Activated B cell treated with CpG ODN at 0.5 μM for 24 hours (primary cell): ENCODE measurements around the gene TFPT. TPM values are rescaled to one million over a fixed set of nuclear protein-coding genes. Genes with fewer than 3 reads are reported as not detected.

Experiments
- ATAC-seq: fragments of 200-7000 bp; cut with Tn5 transposase; one replicate; pipeline ENCODE4 v1.10.0; 2021; ENCODE audit warnings: low read depth, mild to moderate bottlenecking, moderate library complexity
- CTCF ChIA-PET: fragments of 350-600 bp; sonication (Branson Sonifier 250); formaldehyde crosslinking; loops from one replicate; lab custom pipeline; 2021; ENCODE audit warnings: antibody characterized with exemption; lab: Charles Lee
- POLR2A ChIA-PET: fragments of 350-600 bp; sonication (Branson Sonifier 250); formaldehyde crosslinking; loops from one replicate; lab custom pipeline; 2021; ENCODE audit warnings: antibody characterized with exemption; lab: Charles Lee
- DNase-seq: peaks from one replicate; pipeline ENCODE4 v3.0.0; 2022
- H3K27ac Mint-ChIP-seq: one replicate; pipeline ENCODE4 v1.8.0; 2020; ENCODE audit warnings: mixed read lengths
- H3K27me3 Mint-ChIP-seq: one replicate; pipeline ENCODE4 v1.8.0; 2021; ENCODE audit warnings: mixed read lengths
- H3K36me3 Mint-ChIP-seq: one replicate; pipeline ENCODE4 v1.8.0; 2021; ENCODE audit warnings: low read depth, mixed read lengths
- H3K4me1 Mint-ChIP-seq: one replicate; pipeline ENCODE4 v1.8.0; 2021; ENCODE audit warnings: mixed read lengths
- H3K4me3 Mint-ChIP-seq: one replicate; pipeline ENCODE4 v1.8.0; 2020; ENCODE audit warnings: mild to moderate bottlenecking, mixed read lengths
- H3K9me3 Mint-ChIP-seq: one replicate; pipeline ENCODE4 v1.8.0; 2020; ENCODE audit warnings: mixed read lengths
- intact Hi-C: fragments of 100-400 bp; cut with micrococcal nuclease; formaldehyde crosslinking; loops from one replicate; pipeline ENCODE4 v1.15.1; 2024
- total RNA-seq: library from RNA; stranded (reverse); gene quantifications from 2 replicates; pipeline ENCODE4 v1.2.3, GENCODE V29; 2022
- TF ChIP-seq, protein P1 (sequence below): fragments of 200-600 bp; IDR thresholded peaks from one replicate; pipeline ENCODE4 v1.8.0; 2022; ENCODE audit warnings: antibody characterized with exemption, mild to moderate bottlenecking

Gene TFPT
- total RNA-seq, 1 donor from 2014 or later, result 17.9 TPM

DNA sequence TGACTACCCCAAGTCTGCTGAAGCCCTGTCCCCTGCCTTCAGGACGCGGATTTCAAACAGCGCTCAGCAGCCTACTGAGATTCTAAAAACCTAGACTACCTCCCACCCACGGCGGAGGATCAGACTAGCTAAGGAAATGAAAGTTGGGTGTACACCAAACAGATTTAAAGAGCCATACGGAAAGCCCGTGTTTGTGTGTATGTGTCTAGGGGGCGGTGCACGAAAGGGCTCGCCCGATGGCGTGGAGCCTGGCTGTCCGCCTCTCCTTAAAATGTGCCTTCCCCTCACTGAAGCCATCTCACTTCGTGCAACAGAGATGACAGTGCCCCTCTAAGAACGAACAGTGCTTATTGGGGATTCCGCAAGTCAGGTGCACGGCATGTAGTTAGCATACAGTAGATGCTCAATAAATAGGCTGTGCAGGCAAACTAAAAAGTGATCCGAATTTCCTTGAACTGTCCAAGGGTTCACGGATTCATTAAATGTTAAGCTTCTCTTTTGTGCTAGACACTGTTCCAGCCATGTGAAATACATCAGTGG is 43.4 kb upstream of the TFPT start:
- intact Hi-C loops, result loop anchor here (1.0 to 2.0 kb wide), 4 partner anchors 22 to 56 kb away; partner anchors contain the start of genes CNOT3, NDUFA3, PRPF31 and TFPT
- CTCF ChIA-PET, result interaction anchor here (0.8 to 1.5 kb wide), 7 partner anchors 9 to 232 kb away, joined by 3 to 4 read pairs (median 3); no protein-coding TSS in a partner anchor

DNA sequence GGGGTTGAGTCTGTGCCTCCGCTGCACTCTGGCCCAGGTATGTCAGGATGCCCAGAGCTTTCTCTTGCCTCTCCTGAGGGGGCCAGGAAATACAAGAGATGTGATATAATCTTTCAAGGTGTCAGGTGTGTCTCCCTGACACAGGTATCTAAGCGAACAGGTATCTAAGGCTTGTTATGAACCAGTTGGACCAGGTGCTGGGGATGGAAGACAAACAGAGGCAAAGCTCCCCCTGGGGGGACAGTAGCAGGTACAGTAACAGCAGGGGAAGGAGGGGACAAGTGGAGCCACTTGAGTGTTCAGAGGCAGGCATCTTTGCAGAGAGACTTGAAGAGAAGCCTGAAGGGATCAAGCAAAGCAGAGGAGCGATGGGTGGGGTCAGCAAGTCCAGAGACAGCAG is 41.5 kb upstream of the TFPT start:
- no peaks in the 10 kb centered on the region for H3K9me3 Mint-ChIP-seq
- H3K36me3 Mint-ChIP-seq, result peaks cover 62% of the 10 kb centered on the region
- no peak overlapping the region for H3K4me3 Mint-ChIP-seq
- intact Hi-C loops, result no loop called here
- DNase-seq (no peak), ATAC-seq (no peak)
- POLR2A ChIA-PET, result interaction anchor here (1.0 to 4.7 kb wide), 2 partner anchors 15 to 19 kb away, joined by 3 to 69 read pairs; partner anchors contain the start of gene CNOT3
- TF ChIP-seq, protein P1, sequence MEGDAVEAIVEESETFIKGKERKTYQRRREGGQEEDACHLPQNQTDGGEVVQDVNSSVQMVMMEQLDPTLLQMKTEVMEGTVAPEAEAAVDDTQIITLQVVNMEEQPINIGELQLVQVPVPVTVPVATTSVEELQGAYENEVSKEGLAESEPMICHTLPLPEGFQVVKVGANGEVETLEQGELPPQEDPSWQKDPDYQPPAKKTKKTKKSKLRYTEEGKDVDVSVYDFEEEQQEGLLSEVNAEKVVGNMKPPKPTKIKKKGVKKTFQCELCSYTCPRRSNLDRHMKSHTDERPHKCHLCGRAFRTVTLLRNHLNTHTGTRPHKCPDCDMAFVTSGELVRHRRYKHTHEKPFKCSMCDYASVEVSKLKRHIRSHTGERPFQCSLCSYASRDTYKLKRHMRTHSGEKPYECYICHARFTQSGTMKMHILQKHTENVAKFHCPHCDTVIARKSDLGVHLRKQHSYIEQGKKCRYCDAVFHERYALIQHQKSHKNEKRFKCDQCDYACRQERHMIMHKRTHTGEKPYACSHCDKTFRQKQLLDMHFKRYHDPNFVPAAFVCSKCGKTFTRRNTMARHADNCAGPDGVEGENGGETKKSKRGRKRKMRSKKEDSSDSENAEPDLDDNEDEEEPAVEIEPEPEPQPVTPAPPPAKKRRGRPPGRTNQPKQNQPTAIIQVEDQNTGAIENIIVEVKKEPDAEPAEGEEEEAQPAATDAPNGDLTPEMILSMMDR, result no peak
- no peaks in the 10 kb centered on the region for H3K27me3 Mint-ChIP-seq
- CTCF ChIA-PET, result no interaction called here
- H3K4me1 Mint-ChIP-seq, result peaks cover 37% of the 10 kb centered on the region
- H3K27ac Mint-ChIP-seq, result no peak overlapping the region

More for the DNA sequence above, 43.4 kb upstream of the TFPT start:
- no peak for DNase-seq
- peaks cover 2% of the 10 kb centered on the region for H3K27me3 Mint-ChIP-seq
- no peaks in the 10 kb centered on the region for H3K9me3 Mint-ChIP-seq
- H3K36me3 Mint-ChIP-seq, result peaks cover 46% of the 10 kb centered on the region
- H3K4me1 Mint-ChIP-seq, result peaks cover 46% of the 10 kb centered on the region
- POLR2A ChIA-PET, result interaction anchor here (0.6 to 4.7 kb wide), 16 partner anchors 15 to 1004 kb away, joined by 3 to 69 read pairs (median 5); partner anchors contain the start of genes CNOT3, LENG8, MBOAT7 and NDUFA3
- TF ChIP-seq, protein P1, result no peak
- ATAC-seq, result no peak
- H3K27ac Mint-ChIP-seq, result peak overlapping the region; percentile 99
- peak overlapping the region; percentile 100 for H3K4me3 Mint-ChIP-seq

DNA sequence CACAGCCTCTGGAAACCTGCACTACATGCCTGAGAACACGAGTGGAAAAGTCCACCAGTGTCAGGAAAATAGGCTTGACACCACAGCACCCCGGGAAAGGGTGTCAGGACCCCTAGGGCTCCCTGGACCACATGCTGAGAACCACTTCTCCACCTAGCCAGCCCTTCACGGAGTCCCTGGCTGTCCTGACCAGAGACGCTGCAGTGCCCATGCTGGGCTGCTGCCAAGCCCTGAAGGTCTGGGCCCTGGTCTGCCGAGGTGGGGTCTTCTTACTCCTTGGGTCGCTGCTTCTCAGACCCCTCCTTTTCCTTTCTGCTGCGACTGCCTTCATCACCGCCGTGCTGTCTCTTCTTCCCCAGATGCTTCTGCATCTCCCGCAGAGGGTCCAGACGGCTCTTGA is 41.0 kb upstream of the TFPT start:
- TF ChIP-seq, protein P1, result no peak
- Mint-ChIP-seq H3K27me3 (no peaks in the 10 kb centered on the region), H3K27ac (no peak overlapping the region), H3K4me1 (peaks cover 34% of the 10 kb centered on the region), H3K4me3 (no peak overlapping the region), H3K36me3 (peaks cover 67% of the 10 kb centered on the region), H3K9me3 (no peaks in the 10 kb centered on the region)
- no peak for DNase-seq
- no peak for ATAC-seq
- CTCF ChIA-PET, result no interaction called here
- intact Hi-C loops, result no loop called here
- POLR2A ChIA-PET, result interaction anchor here (4.7 kb wide), 1 partner anchor 19 kb away, joined by 69 read pairs; the partner anchor contains the start of gene CNOT3

DNA sequence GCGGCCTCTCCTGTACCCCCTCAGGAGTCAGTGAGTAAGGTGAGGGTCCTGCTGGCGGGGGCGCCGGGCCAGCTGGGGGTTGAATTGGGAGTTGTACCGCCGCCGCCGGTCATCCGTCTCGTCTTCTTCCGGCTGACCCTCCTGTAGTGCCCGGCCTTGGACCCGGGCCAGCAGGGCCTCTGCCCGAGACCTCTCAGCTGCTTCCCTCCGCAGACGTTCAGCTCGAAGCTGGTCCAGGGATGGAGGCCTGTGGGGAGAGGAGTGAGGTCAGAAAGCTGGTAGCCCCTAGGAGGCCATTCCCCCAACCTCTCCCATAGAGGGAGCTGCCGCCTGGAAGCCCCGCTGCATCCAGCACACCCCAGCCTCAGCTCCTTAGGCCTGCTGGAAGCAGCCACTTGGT is 40.2 kb upstream of the TFPT start:
- no peak overlapping the region for H3K4me3 Mint-ChIP-seq
- no peaks in the 10 kb centered on the region for H3K27me3 Mint-ChIP-seq
- H3K4me1 Mint-ChIP-seq, result peaks cover 28% of the 10 kb centered on the region
- ATAC-seq (no peak), DNase-seq (no peak)
- ChIA-PET POLR2A (interaction anchor here (4.7 kb wide), 1 partner anchor 18 kb away, joined by 69 read pairs; the partner anchor contains the start of gene CNOT3), CTCF (no interaction called here)
- intact Hi-C loops, result no loop called here
- no peak overlapping the region for H3K27ac Mint-ChIP-seq
- H3K9me3 Mint-ChIP-seq, result no peaks in the 10 kb centered on the region
- TF ChIP-seq, protein P1, result no peak
- peaks cover 74% of the 10 kb centered on the region for H3K36me3 Mint-ChIP-seq

DNA sequence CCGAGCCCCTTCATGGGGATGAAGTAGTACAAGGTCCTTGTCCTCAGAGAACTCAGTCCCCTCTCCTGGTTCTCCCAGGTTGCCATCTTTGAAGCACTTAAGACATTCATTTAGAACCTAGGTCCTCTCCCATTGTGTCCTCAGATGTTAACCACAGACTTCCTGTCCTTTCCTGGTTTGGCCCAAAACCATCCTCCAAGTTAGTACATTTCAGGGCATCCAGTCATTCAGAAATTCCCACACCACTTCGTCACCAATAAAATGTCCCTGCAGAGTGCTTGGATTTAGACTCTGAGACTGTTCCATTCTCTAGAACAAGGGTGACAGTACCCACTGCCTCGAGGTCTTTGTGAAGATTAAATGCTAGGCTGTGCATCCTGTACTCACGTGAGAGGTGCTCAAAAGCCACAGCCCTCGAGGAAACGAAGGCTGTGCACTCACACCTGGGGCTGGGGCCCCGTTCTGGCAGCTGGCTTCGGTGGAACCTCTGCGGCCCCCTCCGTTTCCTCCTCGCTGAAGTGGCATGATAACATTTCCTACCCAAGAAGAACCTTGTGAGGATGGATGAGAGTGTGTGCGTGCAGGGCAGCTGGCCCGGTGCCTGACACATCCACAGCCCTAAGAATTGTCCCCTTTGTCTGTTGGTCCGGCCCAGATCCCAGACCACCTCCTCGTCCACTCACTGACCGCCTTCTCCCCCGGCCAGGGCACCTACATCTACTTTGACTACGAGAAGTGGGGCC is 39.3 kb upstream of the TFPT start:
- no peak for DNase-seq
- Mint-ChIP-seq H3K4me1 (peaks cover 19% of the 10 kb centered on the region), H3K27ac (peak overlapping the region; percentile 65), H3K4me3 (no peak overlapping the region), H3K9me3 (no peaks in the 10 kb centered on the region), H3K36me3 (peaks cover 81% of the 10 kb centered on the region), H3K27me3 (no peaks in the 10 kb centered on the region)
- TF ChIP-seq, protein P1, result no peak
- intact Hi-C loops, result no loop called here
- no peak for ATAC-seq
- ChIA-PET POLR2A (interaction anchor here (0.5 kb wide), 1 partner anchor 93 kb away, joined by 3 read pairs; no protein-coding TSS in a partner anchor), CTCF (no interaction called here)
